DMS79 (cell line): ENCODE data around the gene SLC22A23.

Source experiments
- DNase-seq: peaks from one replicate; lab custom pipeline; 2025; lab: John Stamatoyannopoulos, UW

Gene SLC22A23

GRCh38 chr6:3296078-3296477 lies 160.8 kb downstream of the SLC22A23 start:
- no peak for DNase-seq

GRCh38 chr6:3294921-3295871 lies 161.7 kb downstream of the SLC22A23 start:
- DNase-seq = no peak

- no peak for DNase-seq
Observed at GRCh38 chr6:3294396-3294795, 162.5 kb downstream of the SLC22A23 start.

- no peak for DNase-seq
Observed at GRCh38 chr6:3293271-3294155, 163.3 kb downstream of the SLC22A23 start.

GRCh38 chr6:3292431-3293197 lies 164.2 kb downstream of the SLC22A23 start:
- DNase-seq = no peak

- no peak for DNase-seq
Observed at GRCh38 chr6:3291987-3292386, 164.9 kb downstream of the SLC22A23 start.

- no peak for DNase-seq
Observed at GRCh38 chr6:3291346-3291745, 165.5 kb downstream of the SLC22A23 start.

GRCh38 chr6:3290931-3291211 lies 166.0 kb downstream of the SLC22A23 start:
- no peak for DNase-seq

- no peak for DNase-seq
Observed at GRCh38 chr6:3290149-3290930, 166.5 kb downstream of the SLC22A23 start.

GRCh38 chr6:3289664-3290055 lies 167.2 kb downstream of the SLC22A23 start:
- DNase-seq = no peak

GRCh38 chr6:3288711-3289663 lies 167.9 kb downstream of the SLC22A23 start:
- DNase-seq = no peak

- no peak for DNase-seq
Observed at GRCh38 chr6:3287976-3288707, 168.7 kb downstream of the SLC22A23 start.

- DNase-seq = no peak
Observed at GRCh38 chr6:3287308-3287707, 169.5 kb downstream of the SLC22A23 start.

- no peak for DNase-seq
Observed at GRCh38 chr6:3286641-3287171, 170.1 kb downstream of the SLC22A23 start.

GRCh38 chr6:3285732-3286131 lies 171.1 kb downstream of the SLC22A23 start:
- DNase-seq = no peak

- no peak for DNase-seq
Observed at GRCh38 chr6:3285049-3285639, 171.7 kb downstream of the SLC22A23 start.

- DNase-seq = no peak
Observed at GRCh38 chr6:3284436-3284876, 172.4 kb downstream of the SLC22A23 start.

GRCh38 chr6:3283641-3284435 lies 173.0 kb downstream of the SLC22A23 start:
- DNase-seq = no peak
